Measurements from ENCODE around the gene GYPC. TPM values are rescaled to one million over a fixed set of nuclear protein-coding genes. Genes with fewer than 3 reads are reported as not detected.

Gene GYPC
- total RNA-seq, 3 donors from 2014 or later, result 61.6 to 181 (median 127) TPM

DNA sequence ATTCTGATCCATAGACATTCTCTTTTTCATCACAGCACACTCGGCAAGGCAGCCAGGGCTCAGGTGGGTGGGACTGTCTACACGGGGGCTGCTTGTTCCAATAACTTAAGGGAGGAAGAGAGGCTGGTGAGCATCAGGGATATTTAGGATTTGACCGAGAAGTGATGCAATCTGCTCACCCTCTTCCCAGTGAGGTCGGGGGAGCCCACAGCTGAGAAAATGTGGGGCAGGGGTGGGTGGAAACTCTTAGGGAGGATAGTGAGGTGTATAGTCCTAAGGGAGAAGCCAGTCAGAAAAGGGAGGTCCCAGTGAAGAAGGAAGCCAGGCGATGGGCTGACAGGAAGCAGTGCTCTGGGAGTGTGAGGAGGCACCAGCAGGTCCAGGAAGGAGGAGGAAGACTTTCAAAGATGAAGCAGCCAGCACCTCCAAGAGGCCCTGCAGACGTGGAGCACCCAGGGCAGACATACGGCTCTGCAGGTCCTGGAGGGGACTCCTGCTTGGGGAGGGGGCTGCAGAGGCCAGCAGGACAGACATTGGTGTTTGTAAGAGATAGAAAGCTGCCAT, 76.8 kb downstream of the GYPC start:
- intact Hi-C loops (cut with DNase I; ENCODE audit: low total_unique reads), result no loop called here
- Histone ChIP-seq H3K27me3 (no peaks in the 10 kb centered on the region), H3K4me3 (no peak overlapping the region), H3K36me3 (no peaks in the 10 kb centered on the region), H3K9me3 (no peaks in the 10 kb centered on the region), H3K4me1 (no peaks in the 10 kb centered on the region), H3K27ac (no peak overlapping the region)
- DNase-seq (ENCODE audit: low spot score in 2 of 2), result no peak
- TF ChIP-seq, protein P1, sequence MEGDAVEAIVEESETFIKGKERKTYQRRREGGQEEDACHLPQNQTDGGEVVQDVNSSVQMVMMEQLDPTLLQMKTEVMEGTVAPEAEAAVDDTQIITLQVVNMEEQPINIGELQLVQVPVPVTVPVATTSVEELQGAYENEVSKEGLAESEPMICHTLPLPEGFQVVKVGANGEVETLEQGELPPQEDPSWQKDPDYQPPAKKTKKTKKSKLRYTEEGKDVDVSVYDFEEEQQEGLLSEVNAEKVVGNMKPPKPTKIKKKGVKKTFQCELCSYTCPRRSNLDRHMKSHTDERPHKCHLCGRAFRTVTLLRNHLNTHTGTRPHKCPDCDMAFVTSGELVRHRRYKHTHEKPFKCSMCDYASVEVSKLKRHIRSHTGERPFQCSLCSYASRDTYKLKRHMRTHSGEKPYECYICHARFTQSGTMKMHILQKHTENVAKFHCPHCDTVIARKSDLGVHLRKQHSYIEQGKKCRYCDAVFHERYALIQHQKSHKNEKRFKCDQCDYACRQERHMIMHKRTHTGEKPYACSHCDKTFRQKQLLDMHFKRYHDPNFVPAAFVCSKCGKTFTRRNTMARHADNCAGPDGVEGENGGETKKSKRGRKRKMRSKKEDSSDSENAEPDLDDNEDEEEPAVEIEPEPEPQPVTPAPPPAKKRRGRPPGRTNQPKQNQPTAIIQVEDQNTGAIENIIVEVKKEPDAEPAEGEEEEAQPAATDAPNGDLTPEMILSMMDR (IDR thresholded peaks at IDR 0.05), result no peak
- no peak for TF ChIP-seq POLR2AphosphoS5 (IDR thresholded peaks at IDR 0.05)
- no peak for TF ChIP-seq POLR2A (IDR thresholded peaks at IDR 0.05)

DNA sequence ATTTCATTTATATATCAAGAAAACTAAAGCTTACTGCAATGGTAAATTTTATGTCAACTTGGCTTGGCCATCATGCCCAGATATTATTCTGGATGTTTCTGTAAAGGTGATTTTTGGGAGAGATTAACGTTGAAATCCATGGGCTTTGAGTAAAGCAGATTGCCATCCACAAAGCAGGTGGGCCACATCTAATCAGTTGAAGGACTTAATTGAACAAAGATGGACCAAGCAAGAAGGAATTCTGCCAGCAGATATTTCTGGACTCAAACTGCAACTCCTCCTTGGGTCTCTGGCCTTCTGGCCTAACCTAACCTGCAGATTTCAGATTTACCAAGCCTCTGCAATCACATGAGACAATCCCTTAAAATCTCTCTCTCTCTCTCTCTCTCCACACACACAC, 77.8 kb downstream of the GYPC start:
- Histone ChIP-seq H3K4me3 (no peak overlapping the region), H3K27me3 (no peaks in the 10 kb centered on the region), H3K27ac (no peak overlapping the region), H3K4me1 (no peaks in the 10 kb centered on the region), H3K36me3 (no peaks in the 10 kb centered on the region), H3K9me3 (no peaks in the 10 kb centered on the region)
- no peak for DNase-seq (ENCODE audit: low spot score in 2 of 2)
- TF ChIP-seq POLR2A (IDR thresholded peaks at IDR 0.05), result no peak
- intact Hi-C loops (cut with DNase I; ENCODE audit: low total_unique reads), result no loop called here

DNA sequence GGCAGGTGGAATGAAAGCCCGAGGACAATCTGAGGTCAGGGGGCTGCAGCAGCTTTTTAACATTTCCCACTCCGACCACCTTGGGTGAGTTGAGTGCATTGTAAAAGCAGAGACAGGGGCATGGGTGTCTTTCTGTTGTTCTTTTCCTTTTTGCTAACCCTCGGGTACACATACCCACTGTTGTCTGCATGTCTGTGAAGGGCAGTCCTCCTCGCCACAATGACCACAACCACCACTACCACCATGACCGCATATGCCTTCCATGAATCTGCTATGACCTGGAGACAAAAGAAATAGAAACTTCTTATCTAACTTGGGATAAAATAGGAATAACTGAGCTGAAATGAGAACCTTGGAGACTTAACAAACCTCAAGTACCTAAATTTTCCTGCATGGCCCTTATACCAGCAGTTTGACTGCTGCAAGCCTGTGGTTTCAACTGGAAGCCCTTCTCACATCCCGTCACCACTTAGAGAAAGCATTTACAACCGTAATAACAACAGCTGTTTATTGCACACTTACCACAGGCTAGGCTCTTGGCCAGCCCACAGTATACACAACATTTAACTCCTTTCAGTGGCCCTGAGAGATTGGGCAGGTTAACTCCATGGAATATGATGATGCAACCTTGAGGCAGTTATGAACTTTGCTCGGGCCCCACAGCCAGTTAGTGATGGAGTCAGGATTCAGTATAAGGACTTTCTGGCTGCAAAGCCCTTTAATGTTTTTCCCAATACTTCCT, 80.3 kb downstream of the GYPC start:
- no peak overlapping the region for H3K4me3 ChIP-seq
- no peaks in the 10 kb centered on the region for H3K27me3 ChIP-seq
- no peaks in the 10 kb centered on the region for H3K4me1 ChIP-seq
- TF ChIP-seq POLR2AphosphoS5 (IDR thresholded peaks at IDR 0.05) (no peak), POLR2A (IDR thresholded peaks at IDR 0.05) (no peak)
- TF ChIP-seq, protein P1 (IDR thresholded peaks at IDR 0.05), result no peak
- H3K36me3 ChIP-seq, result no peaks in the 10 kb centered on the region
- H3K9me3 ChIP-seq, result no peaks in the 10 kb centered on the region
- no peak for DNase-seq (ENCODE audit: low spot score in 2 of 2)
- intact Hi-C loops (cut with DNase I; ENCODE audit: low total_unique reads), result no loop called here
- no peak overlapping the region for H3K27ac ChIP-seq

DNA sequence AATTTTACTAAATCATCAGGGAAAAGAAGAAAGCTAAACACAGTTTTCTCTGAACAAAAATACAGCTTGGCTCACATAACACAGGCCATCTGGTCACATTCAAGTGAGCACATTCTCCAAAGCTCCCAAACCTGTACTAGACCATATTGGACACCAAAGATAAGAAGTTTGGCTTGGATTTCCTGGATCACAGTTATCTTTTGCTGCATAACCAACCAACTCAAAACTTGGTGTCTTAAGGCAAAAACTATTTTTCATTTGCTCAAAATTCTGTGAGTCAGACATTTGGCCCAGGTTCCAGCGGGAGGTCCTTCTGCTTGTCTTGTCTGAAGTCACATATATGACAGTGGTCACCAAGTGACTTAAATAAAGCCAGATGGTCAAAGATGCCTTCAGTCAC, 83.2 kb downstream of the GYPC start:
- intact Hi-C loops (cut with DNase I; ENCODE audit: low total_unique reads), result no loop called here
- peaks cover 0 to 9% of the 10 kb centered on the region in 2 donors for H3K9me3 ChIP-seq
- H3K4me1 ChIP-seq, result no peaks in the 10 kb centered on the region
- TF ChIP-seq, protein P1 (IDR thresholded peaks at IDR 0.05), result no peak
- TF ChIP-seq POLR2A (IDR thresholded peaks at IDR 0.05) (no peak), POLR2AphosphoS5 (IDR thresholded peaks at IDR 0.05) (no peak)
- H3K27me3 ChIP-seq, result no peaks in the 10 kb centered on the region
- H3K27ac ChIP-seq, result no peak overlapping the region
- no peak overlapping the region for H3K4me3 ChIP-seq
- H3K36me3 ChIP-seq, result no peaks in the 10 kb centered on the region
- DNase-seq (ENCODE audit: low spot score in 2 of 2), result no peak

DNA sequence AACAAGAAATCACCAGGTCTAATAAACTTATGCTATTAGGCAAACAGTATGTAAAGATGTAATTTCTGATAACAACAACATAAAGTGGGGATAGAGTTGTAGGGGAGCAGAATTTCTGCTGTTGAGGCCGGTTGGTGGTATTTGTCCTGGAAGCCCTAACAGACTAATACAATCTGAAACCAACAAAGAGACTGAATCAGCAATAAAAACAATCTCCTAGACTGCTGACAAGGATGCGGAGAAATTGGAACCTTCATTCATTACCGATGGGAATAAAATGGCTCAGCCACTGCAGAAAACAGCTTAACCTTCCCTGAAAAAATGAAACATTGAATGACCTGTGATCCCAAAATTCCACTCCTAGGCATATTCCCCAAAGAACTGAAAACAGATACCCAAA, 88.7 kb downstream of the GYPC start:
- no peak overlapping the region for H3K4me3 ChIP-seq
- intact Hi-C loops (cut with DNase I; ENCODE audit: low total_unique reads), result no loop called here

More for the DNA sequence above, 88.7 kb downstream of the GYPC start:
- TF ChIP-seq POLR2A (IDR thresholded peaks at IDR 0.05) (no peak), POLR2AphosphoS5 (IDR thresholded peaks at IDR 0.05) (no peak)
- TF ChIP-seq, protein P1 (IDR thresholded peaks at IDR 0.05), result no peak
- H3K27me3 ChIP-seq, result no peaks in the 10 kb centered on the region
- peaks cover 0 to 9% of the 10 kb centered on the region in 2 donors for H3K9me3 ChIP-seq
- no peak for DNase-seq (ENCODE audit: low spot score in 2 of 2)
- H3K4me1 ChIP-seq, result no peaks in the 10 kb centered on the region
- H3K36me3 ChIP-seq, result no peaks in the 10 kb centered on the region
- no peak overlapping the region for H3K27ac ChIP-seq

Other genes with a start within 250 kb of the GYPC start
- gene TEX51, start 242.7 kb downstream of the GYPC start, total RNA-seq, result not detected